Measurements from ENCODE around the gene FATE1.

Gene FATE1

GRCh38 chrX:151704041-151704663 lies 11.7 kb upstream of the FATE1 start:
- DNase-seq (ENCODE audit: low read depth), result no peak
- no peak for TF ChIP-seq CTCF (conservative IDR thresholded peaks at IDR 0.05; ENCODE audit: low read depth, low read length)
- no peak overlapping the region for H3K4me3 ChIP-seq (ENCODE audit: low read depth, low read length)

GRCh38 chrX:151708821-151709220 lies 7.0 kb upstream of the FATE1 start:
- H3K4me3 ChIP-seq (ENCODE audit: low read depth, low read length), result no peak overlapping the region
- no peak for TF ChIP-seq CTCF (conservative IDR thresholded peaks at IDR 0.05; ENCODE audit: low read depth, low read length)
- DNase-seq (ENCODE audit: low read depth), result no peak

- H3K4me3 ChIP-seq (ENCODE audit: low read depth, low read length), result no peak overlapping the region
- TF ChIP-seq CTCF (conservative IDR thresholded peaks at IDR 0.05; ENCODE audit: low read depth, low read length), result no peak
- DNase-seq (ENCODE audit: low read depth), result no peak
Observed at GRCh38 chrX:151710457-151710856, 5.4 kb upstream of the FATE1 start.

- TF ChIP-seq CTCF (conservative IDR thresholded peaks at IDR 0.05; ENCODE audit: low read depth, low read length), result no peak
- no peak overlapping the region for H3K4me3 ChIP-seq (ENCODE audit: low read depth, low read length)
- no peak for DNase-seq (ENCODE audit: low read depth)
Observed at GRCh38 chrX:151711154-151711553, 4.7 kb upstream of the FATE1 start.

GRCh38 chrX:151711787-151712186 lies 4.0 kb upstream of the FATE1 start:
- no peak overlapping the region for H3K4me3 ChIP-seq (ENCODE audit: low read depth, low read length)
- TF ChIP-seq CTCF (conservative IDR thresholded peaks at IDR 0.05; ENCODE audit: low read depth, low read length), result no peak
- DNase-seq (ENCODE audit: low read depth), result no peak

GRCh38 chrX:151712253-151712652 lies 3.6 kb upstream of the FATE1 start:
- H3K4me3 ChIP-seq (ENCODE audit: low read depth, low read length), result no peak overlapping the region
- DNase-seq (ENCODE audit: low read depth), result no peak
- no peak for TF ChIP-seq CTCF (conservative IDR thresholded peaks at IDR 0.05; ENCODE audit: low read depth, low read length)

- no peak overlapping the region for H3K4me3 ChIP-seq (ENCODE audit: low read depth, low read length)
- peak; percentile 53 for TF ChIP-seq CTCF (conservative IDR thresholded peaks at IDR 0.05; ENCODE audit: low read depth, low read length)
- DNase-seq (ENCODE audit: low read depth), result peak; percentile 11
Observed at GRCh38 chrX:151713849-151714248, 2.0 kb upstream of the FATE1 start.
